K562 (cell line): ENCODE data around the gene RPTOR. TPM values are rescaled to one million over a fixed set of nuclear protein-coding genes. Genes with fewer than 3 reads are reported as not detected.

ENCODE experiments used
- ATAC-seq: fragments of 200-7000 bp; cut with Tn5 transposase; 3 replicates; pipeline ENCODE4 v1.9.1; 2020; ENCODE audit warnings: moderate library complexity
- BruUV-seq: library from RNA; stranded (reverse); fragments of 400-500 nt; replicated peaks from 2 replicates; lab custom pipeline; 2021; lab: Mats Ljungman, UMichigan
- CTCF ChIA-PET: fragments of 300-600 bp; formaldehyde crosslinking; extraction: SDS; loops from one replicate; lab custom pipeline; 2021; ENCODE audit warnings: low intra/inter-chr PET ratio; lab: Yijun Ruan, JAX
- POLR2A ChIA-PET: fragments of 300-600, 350-650 bp; sonication (Branson Sonifier 250); formaldehyde crosslinking; extraction: SDS; loops from one replicate; lab custom pipeline; 2021; ENCODE audit warnings: antibody characterized with exemption, inconsistent platforms; lab: Yijun Ruan, JAX
- DNase-seq, 4 experiments: peaks; one replicate each; pipeline versions ENCODE4 v3.0.0 to v3.0.0-alpha.2; 2011 to 2018; ENCODE audit warnings: low spot score in 3 of 4, mixed read lengths in 3 of 4; ENCODE audit errors: extremely low read depth in 1 of 4
- FAIRE-seq: peaks from 2 replicates; lab custom pipeline; 2011; peaks lifted over from hg19 to GRCh38; lab: Jason Lieb, UNC
- H2AFZ ChIP-seq: 2 replicates; pipeline ENCODE4 v1.6.0; 2011; ENCODE audit warnings: low read depth, low read length, control low read depth, inconsistent platforms
- H3K27ac ChIP-seq: fragments of 200-600 bp; 3 replicates; pipeline ENCODE4 v1.8.0; 2011; ENCODE audit warnings: low read depth, mild to moderate bottlenecking, control low read depth, inconsistent platforms, low read length, moderate library complexity, mixed read lengths; ENCODE audit errors: extremely low read depth
- H3K27me3 ChIP-seq, 2 experiments: fragments of 300-600 bp in 1 of 2; 2 replicates in 1 of 2; 3 replicates in 1 of 2; pipeline versions ENCODE4 v1.6.0 to v1.8.0; 2011; ENCODE audit warnings: inconsistent platforms in 2 of 2, low read length in 2 of 2, mild to moderate bottlenecking in 1 of 2, mixed read lengths in 1 of 2, moderate library complexity in 1 of 2; ENCODE audit not compliant: control insufficient read depth in 2 of 2, insufficient read depth in 2 of 2
- H3K36me3 ChIP-seq: fragments of 300-600 bp; 3 replicates; pipeline ENCODE4 v1.8.0; 2011; ENCODE audit warnings: mild to moderate bottlenecking, low read length, inconsistent platforms; ENCODE audit not compliant: control insufficient read depth, insufficient read depth
- H3K4me1 ChIP-seq, 2 experiments: fragments of 200-600 bp in 1 of 2; replicated peaks in 1 of 2; 2 replicates in 1 of 2; 3 replicates in 1 of 2; pipeline versions ENCODE4 v1.5.1 to v1.8.0; 2011; ENCODE audit warnings: inconsistent platforms in 2 of 2, low read length in 2 of 2, mild to moderate bottlenecking in 1 of 2, mixed read lengths in 1 of 2, moderate library complexity in 1 of 2; ENCODE audit not compliant: control insufficient read depth in 2 of 2, insufficient read depth in 2 of 2
- H3K4me2 ChIP-seq: 2 replicates; pipeline ENCODE4 v1.6.1; 2011; ENCODE audit warnings: low read length, control low read depth, inconsistent platforms, mixed read lengths; ENCODE audit not compliant: insufficient read depth
- H3K4me3 ChIP-seq: fragments of 200-600 bp; sonication (generic), shearing (Covaris generic); 2 replicates; pipeline ENCODE4 v1.5.1; 2016; ENCODE audit warnings: control low read depth, inconsistent platforms
- H3K79me2 ChIP-seq: fragments of 200-600 bp; 3 replicates; pipeline ENCODE4 v1.8.0; 2011; ENCODE audit warnings: low read length, inconsistent platforms; ENCODE audit not compliant: control insufficient read depth, insufficient read depth
- H3K9ac ChIP-seq, 2 experiments: 2 replicates each; pipeline versions ENCODE4 v1.6.0 to v1.6.1; 2011; ENCODE audit warnings: low read depth in 2 of 2, low read length in 2 of 2, control low read depth in 1 of 2, inconsistent platforms in 1 of 2, mild to moderate bottlenecking in 1 of 2, mixed read lengths in 1 of 2; ENCODE audit not compliant: insufficient read depth in 1 of 2
- H3K9me1 ChIP-seq: one replicate; pipeline ENCODE4 v1.6.0; 2011; ENCODE audit warnings: inconsistent platforms, mild to moderate bottlenecking, low read length, moderate library complexity; ENCODE audit not compliant: control insufficient read depth, insufficient read depth
- H3K9me3 ChIP-seq: replicated peaks from 2 replicates; pipeline ENCODE4 v1.5.1; 2011; ENCODE audit warnings: low read depth, low read length, inconsistent platforms; ENCODE audit not compliant: control insufficient read depth, insufficient read depth
- H4K20me1 ChIP-seq: replicated peaks from 2 replicates; pipeline ENCODE4 v1.6.1; 2011; ENCODE audit warnings: low read length, inconsistent platforms, mixed read lengths; ENCODE audit not compliant: control insufficient read depth, insufficient read depth
- BHLHE40 ChIP-seq: IDR thresholded peaks from 2 replicates; pipeline ENCODE4 v1.6.1; 2011; ENCODE audit warnings: low read length, improper control_type of control experiment
- CCAR2 ChIP-seq: fragments of 200-400 bp; formaldehyde crosslinking; IDR thresholded peaks from 2 replicates; pipeline ENCODE4 v1.6.1; 2017; ENCODE audit warnings: mild to moderate bottlenecking, low read depth, low read length
- CHCHD3 ChIP-seq: fragments of 250-450 bp; sonication (Bioruptor Pico); IDR thresholded peaks from 2 replicates; pipeline ENCODE4 v2.1.2; 2022; ENCODE audit warnings: mild to moderate bottlenecking
- E2F3 ChIP-seq: fragments of 250-450 bp; sonication (Bioruptor Pico); IDR thresholded peaks from 2 replicates; pipeline ENCODE4 v1.4.0; 2020; ENCODE audit warnings: mild to moderate bottlenecking
- GATA2 ChIP-seq: sonication (generic); formaldehyde crosslinking; IDR thresholded peaks from 2 replicates; pipeline ENCODE4 v1.4.0; 2020; ENCODE audit warnings: mild to moderate bottlenecking, missing genetic modification reagents
- HNRNPLL ChIP-seq: fragments of 200-400 bp; formaldehyde crosslinking; IDR thresholded peaks from 2 replicates; pipeline ENCODE4 v1.6.1; 2017; ENCODE audit warnings: low read length, low read depth, mild to moderate bottlenecking; ENCODE audit not compliant: poor library complexity, severe bottlenecking
- JUNB ChIP-seq: fragments of 450-650 bp; formaldehyde crosslinking; conservative IDR thresholded peaks from 2 replicates; pipeline ENCODE4 v1.4.0; 2020; ENCODE audit warnings: mild to moderate bottlenecking
- MAFK ChIP-seq: IDR thresholded peaks from 2 replicates; pipeline ENCODE4 v1.6.1; 2011; ENCODE audit warnings: low read length, improper control_type of control experiment
- SMAD1 ChIP-seq: fragments of 150-350 bp; IDR thresholded peaks from 2 replicates; pipeline ENCODE4 v1.6.1; 2014; ENCODE audit warnings: low read length, low read depth; ENCODE audit not compliant: partially characterized antibody
- SP2 ChIP-seq: IDR thresholded peaks from 2 replicates; pipeline ENCODE4 v1.6.1; 2011; ENCODE audit warnings: mild to moderate bottlenecking, low read depth, low read length, moderate library complexity; ENCODE audit not compliant: poor library complexity, severe bottlenecking; ENCODE audit errors: extremely low read depth
- SPI1 ChIP-seq: IDR thresholded peaks from 2 replicates; pipeline ENCODE4 v1.6.1; 2011; ENCODE audit warnings: low read depth, low read length, control low read depth, borderline replicate concordance
- TSHZ1 ChIP-seq: fragments of 250-450 bp; sonication (Bioruptor Pico); IDR thresholded peaks from 2 replicates; pipeline ENCODE4 v1.4.0; 2020; ENCODE audit warnings: mild to moderate bottlenecking, moderate library complexity
- ZBED1 ChIP-seq: IDR thresholded peaks from 2 replicates; pipeline ENCODE4 v1.6.1; 2014
- ZNF512 ChIP-seq: IDR thresholded peaks from 2 replicates; pipeline ENCODE4 v1.6.1; 2016; ENCODE audit warnings: missing genetic modification characterization, missing compliant biosample characterization
- ZNF551 ChIP-seq: fragments of 250-450 bp; sonication (Bioruptor Pico); IDR thresholded peaks from 2 replicates; pipeline ENCODE4 v1.5.0; 2021; ENCODE audit warnings: mild to moderate bottlenecking, moderate library complexity
- ZNF785 ChIP-seq: fragments of 250-450 bp; sonication (Bioruptor Pico); IDR thresholded peaks from 2 replicates; pipeline ENCODE4 v1.4.0; 2020; ENCODE audit warnings: mild to moderate bottlenecking
- WGBS: fragments of 100-300 bp; shearing (Covaris generic); methylation state at CpG from one replicate; pipeline ENCODE4 v1.1.6; 2016; ENCODE audit warnings: low coverage, mixed read lengths; ENCODE audit not compliant: insufficient coverage; ENCODE audit errors: missing lambda C conversion rate; 5-methylcytosine and 5-hydroxymethylcytosine counted together
- in situ Hi-C: fragments of 300-500 bp; cut with MboI; formaldehyde crosslinking; loops from 4 replicates; pipeline ENCODE4 v1.15.0; 2018; ENCODE audit warnings: inconsistent platforms, mixed read lengths
- intact Hi-C: fragments of 100-400 bp; cut with micrococcal nuclease; formaldehyde crosslinking; loops from 2 replicates; pipeline ENCODE4 v1.14.2; 2022
- polyA plus RNA-seq, 8 experiments: library from polyadenylated mRNA; depleted of rRNA in 4 of 8; stranded (reverse) in 5 of 8; unstranded in 3 of 8; fragments of >200 nt; fragmentation: Nextera tagmentation in 2 of 8; fragmentation: Illumina TruSeq in 1 of 8; extraction: Ambion mirVana in 2 of 8; extraction: Trizol in 1 of 8; gene quantifications; 2 replicates each; pipeline versions ENCODE4 v1.2.1 to v1.2.3, GENCODE V29; 2011 to 2014; ENCODE audit warnings: inconsistent platforms in 1 of 8, missing spikeins in 1 of 8
- total RNA-seq, 7 experiments: library from RNA; depleted of rRNA in 6 of 7; stranded (reverse); fragments of >200 nt in 6 of 7; fragmentation: Illumina TruSeq in 2 of 7; extraction: Trizol in 2 of 7; gene quantifications; 2 replicates each; pipeline versions ENCODE4 v1.2.1 to v1.2.3, GENCODE V29; 2011 to 2021; ENCODE audit warnings: low replicate concordance in 1 of 7
- TF ChIP-seq, protein P1 (sequence below), 3 experiments: fragments of 200-800 bp in 1 of 3; sonication (Bioruptor generic) in 1 of 3; sonication (generic) in 1 of 3; formaldehyde crosslinking in 1 of 3; IDR thresholded peaks; 2 replicates each; pipeline versions ENCODE4 v1.6.1 to v1.8.0; 2016 to 2022; ENCODE audit warnings: mild to moderate bottlenecking in 2 of 3, missing compliant biosample characterization in 2 of 3, missing genetic modification characterization in 2 of 3, missing genetic modification reagents in 1 of 3

RPTOR gene
- total and polyA plus RNA-seq, 9 of the 15 experiments (the other 6 are each of a cell fraction or from before 2014, with no cell fraction given) = 0.24 to 54.1 (median 10.2) TPM

- TF ChIP-seq SP2 (no peak), TSHZ1 (no peak), GATA2 (no peak), ZNF551 (CRISPR knock-in tag) (no peak), BHLHE40 (no peak), E2F3 (no peak)
- TF ChIP-seq, all 486 proteins: peak for 0
Measured at GRCh38 chr17:80894439-80894721, 349.7 kb downstream of the RPTOR start (continued).

DNA sequence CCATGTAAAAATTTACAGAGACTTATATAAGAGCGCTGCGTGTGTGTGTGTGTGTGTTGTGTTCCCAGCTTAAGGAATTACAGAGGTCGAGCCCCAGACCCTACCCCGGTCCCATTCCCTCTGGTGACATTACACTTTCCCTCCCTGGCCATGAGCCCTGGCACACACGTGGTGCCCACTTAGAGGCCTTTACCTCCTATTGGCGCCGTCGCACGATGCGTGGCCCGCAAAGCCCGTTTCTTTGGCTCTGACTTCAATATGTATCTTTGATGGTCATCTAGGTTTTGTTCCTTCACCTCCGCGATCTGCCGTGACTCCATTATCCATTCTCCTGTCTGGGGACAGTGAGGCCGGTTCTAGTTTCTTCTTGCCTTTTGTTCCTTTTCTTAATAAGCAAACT is 350.1 kb downstream of the RPTOR start:
- in situ Hi-C loops = no loop called here
- TF ChIP-seq JUNB (no peak), ZNF785 (CRISPR knock-in tag) (no peak), SPI1 (no peak), SMAD1 (no peak), CHCHD3 (CRISPR knock-in tag) (no peak), HNRNPLL (no peak), ZBED1 (no peak), ZNF512 (tag) (no peak), CCAR2 (no peak), MAFK (no peak)
- TF ChIP-seq, protein P1, sequence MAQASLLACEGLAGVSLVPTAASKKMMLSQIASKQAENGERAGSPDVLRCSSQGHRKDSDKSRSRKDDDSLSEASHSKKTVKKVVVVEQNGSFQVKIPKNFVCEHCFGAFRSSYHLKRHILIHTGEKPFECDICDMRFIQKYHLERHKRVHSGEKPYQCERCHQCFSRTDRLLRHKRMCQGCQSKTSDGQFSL (CRISPR knock-in tag; IDR thresholded peaks at IDR 0.05) = no peak
- TF ChIP-seq, protein P1 (tag; IDR thresholded peaks at IDR 0.05) = no peak

More for the DNA sequence above, 350.1 kb downstream of the RPTOR start:
- Histone ChIP-seq H3K4me2 (no peak overlapping the region), H3K27me3 (no peaks in the 10 kb centered on the region), H4K20me1 (no peaks in the 10 kb centered on the region), H3K36me3 (peaks cover 42% of the 10 kb centered on the region; the same call in 2 of the 3 replicates), H3K27ac (no peak overlapping the region), H3K9ac (no peak overlapping the region), H2AFZ (no peak overlapping the region), H3K79me2 (no peaks in the 10 kb centered on the region), H3K4me3 (no peak overlapping the region), H3K9me1 (no peaks in the 10 kb centered on the region), H3K4me1 (peaks cover 27 to 35% of the 10 kb centered on the region in 2 experiments), H3K9me3 (no peaks in the 10 kb centered on the region)
- no peak for DNase-seq
- FAIRE-seq = no peak
- ChIA-PET CTCF (no interaction called here), POLR2A (no interaction called here)
- BruUV-seq = no TSS peak
- ATAC-seq = no peak
- intact Hi-C loops = no loop called here
- 86% methylated on average over 10 of the region's 16 CpGs for WGBS
